ENCODE data around the gene MDM1.

DNA sequence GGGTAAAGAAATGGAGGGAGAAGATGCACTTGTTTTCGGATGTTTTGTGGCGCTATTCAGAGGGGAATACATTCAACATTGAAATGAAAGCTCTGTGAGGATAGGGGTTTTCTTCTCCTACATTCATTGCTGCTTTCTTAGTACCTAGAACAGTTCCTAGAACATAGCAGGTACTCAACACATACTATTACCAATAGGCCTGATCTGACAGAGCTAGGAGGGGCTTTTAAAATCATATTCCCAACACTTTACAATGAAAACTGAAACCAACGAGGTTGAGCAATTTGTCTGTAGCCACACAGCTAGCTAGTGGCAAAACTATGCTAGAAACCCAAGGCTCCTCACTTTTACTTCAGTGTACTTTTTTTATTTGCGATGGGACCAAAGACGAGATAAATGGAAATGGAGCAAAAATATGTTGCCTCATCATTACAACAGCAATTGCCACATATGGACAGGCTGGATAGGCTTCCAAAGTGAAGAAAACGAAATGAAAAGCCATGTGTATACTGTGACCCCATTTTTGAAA lies 55.7 kb downstream of the MDM1 start:
- TF ChIP-seq ZSCAN4 (tag by site-specific recombination; IDR thresholded peaks at IDR 0.05) (no peak), ZNF513 (tag by site-specific recombination; IDR thresholded peaks at IDR 0.05) (no peak)
- TF ChIP-seq, protein P1, sequence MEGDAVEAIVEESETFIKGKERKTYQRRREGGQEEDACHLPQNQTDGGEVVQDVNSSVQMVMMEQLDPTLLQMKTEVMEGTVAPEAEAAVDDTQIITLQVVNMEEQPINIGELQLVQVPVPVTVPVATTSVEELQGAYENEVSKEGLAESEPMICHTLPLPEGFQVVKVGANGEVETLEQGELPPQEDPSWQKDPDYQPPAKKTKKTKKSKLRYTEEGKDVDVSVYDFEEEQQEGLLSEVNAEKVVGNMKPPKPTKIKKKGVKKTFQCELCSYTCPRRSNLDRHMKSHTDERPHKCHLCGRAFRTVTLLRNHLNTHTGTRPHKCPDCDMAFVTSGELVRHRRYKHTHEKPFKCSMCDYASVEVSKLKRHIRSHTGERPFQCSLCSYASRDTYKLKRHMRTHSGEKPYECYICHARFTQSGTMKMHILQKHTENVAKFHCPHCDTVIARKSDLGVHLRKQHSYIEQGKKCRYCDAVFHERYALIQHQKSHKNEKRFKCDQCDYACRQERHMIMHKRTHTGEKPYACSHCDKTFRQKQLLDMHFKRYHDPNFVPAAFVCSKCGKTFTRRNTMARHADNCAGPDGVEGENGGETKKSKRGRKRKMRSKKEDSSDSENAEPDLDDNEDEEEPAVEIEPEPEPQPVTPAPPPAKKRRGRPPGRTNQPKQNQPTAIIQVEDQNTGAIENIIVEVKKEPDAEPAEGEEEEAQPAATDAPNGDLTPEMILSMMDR (tag by site-specific recombination; IDR thresholded peaks at IDR 0.05) = no peak

All from HEK293 (cell line).